GM21526 (cell line): Measurements from ENCODE around the gene TRRAP.
A peak's percentile ranks its signal among the peaks of the same experiment; 100 is the strongest.
"Not testable (repeated sequence)": the region's sequence is repeated elsewhere in the genome, so short reads cannot be mapped to it uniquely, and the experiment has no call there.

Experiments used
- ATAC-seq: cut with Tn5 transposase; IDR thresholded peaks from one replicate; pipeline ENCODE4 v1.9.1; 2021; ENCODE audit warnings: moderate library complexity; ENCODE audit not compliant: unreplicated experiment, low FRiP score

The TRRAP gene

DNA sequence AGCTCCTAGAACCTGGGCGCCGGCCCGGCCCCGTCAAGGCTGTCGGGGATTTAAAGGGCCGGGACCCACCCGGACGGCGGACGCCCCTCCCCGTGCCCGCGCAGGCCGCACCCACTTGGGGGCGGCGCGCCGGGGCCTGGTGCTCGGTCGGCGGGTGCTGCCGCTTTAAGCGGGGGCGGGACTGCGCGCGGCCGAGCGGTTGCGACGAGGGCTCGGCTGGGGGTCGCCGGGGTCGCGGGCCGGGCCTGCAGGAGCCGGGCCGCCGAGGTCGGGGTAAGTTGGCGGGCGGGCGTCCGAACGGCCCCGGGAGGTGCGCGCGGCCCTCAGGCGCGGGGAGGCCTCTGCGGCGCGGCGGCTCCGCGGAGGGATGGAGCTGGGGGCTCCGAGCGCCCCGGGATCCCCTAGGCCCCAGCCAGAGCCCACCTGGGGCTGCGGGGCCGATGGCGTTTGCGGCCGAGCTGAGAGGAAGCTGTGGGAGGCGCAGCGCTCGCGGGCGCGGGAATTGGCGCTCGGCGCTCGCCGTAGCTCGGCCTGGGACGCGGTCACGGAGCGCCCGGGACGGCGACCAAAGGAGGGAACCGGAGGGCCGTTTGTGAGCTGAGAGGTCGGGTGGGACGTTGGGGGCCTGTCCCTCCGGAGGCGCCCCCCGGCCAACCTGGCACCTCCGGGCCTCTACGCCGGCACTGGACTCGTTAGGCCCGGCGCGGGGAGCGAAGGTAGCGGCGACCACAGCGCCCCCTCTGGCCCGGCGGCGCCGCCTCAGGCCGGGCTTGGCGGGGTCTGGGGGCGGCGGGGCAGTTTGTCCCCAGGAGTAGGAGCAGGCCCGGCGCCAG lies at the start of gene TRRAP:
Gene TRRAP (plus strand): TSS at position 168 of the 833 bp plus-strand sequence. CDS start 2,619 bp downstream, outside the sequence.
- peak; percentile 61 for ATAC-seq

DNA sequence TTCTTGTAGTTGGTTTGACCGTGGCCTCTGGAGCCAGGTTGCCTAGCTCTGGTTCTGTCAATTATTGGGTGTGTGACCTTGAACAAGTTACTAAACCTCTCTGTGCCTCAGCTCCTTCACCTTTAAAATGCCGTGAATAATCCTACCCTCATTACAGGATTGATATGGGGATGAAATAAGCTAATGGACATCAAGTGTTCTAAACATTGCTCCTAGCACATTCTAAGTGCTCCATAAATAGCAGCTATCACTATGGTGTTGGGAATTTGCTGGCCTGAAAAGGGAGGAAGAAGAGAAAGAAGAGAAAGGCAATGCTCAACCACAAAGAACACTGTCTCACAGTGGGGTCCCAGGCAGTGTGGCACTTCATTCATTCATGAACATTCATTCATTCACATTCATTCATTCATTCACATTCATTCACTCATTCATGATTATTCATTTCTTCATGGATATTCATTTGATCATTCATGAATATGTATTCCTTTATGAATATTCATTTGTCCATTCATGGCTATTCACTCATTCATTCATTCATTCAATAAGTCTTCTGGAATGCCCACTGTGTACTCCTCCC lies 47.3 kb upstream of the TRRAP start:
- ATAC-seq: no peak

DNA sequence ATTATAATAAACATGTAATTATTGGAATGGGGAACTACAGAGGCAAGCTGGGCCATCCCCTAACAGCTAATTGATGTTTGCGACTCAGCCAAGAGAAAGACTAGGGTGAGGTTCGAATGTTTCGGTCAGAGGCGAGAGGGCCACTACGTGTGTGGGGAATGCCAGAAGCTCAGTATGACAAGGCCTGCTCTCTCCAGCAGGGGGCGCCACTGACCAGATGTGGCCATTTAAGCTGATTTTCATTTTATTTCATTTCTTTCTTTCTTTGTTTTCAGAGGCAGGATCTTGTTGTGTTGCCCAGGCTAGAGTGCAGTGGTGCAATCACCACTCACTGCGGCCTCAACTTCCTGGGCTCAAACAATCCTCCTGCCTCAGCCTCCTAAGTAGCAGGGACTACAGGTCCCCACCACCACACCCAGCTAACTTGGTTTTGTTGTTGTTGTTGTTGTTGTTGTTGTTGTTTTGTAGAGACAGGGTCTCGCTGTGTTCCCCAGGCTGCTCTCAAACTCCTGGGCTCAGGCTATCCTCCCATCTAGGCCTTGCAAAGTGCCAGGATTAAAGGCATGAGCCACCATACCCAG lies 46.6 kb upstream of the TRRAP start:
- ATAC-seq: no peak

- no peak for ATAC-seq
Observed at GRCh38 chr7:98833022-98833421, 45.3 kb upstream of the TRRAP start.

GRCh38 chr7:98834949-98835348 lies 43.4 kb upstream of the TRRAP start:
- ATAC-seq: no peak

DNA sequence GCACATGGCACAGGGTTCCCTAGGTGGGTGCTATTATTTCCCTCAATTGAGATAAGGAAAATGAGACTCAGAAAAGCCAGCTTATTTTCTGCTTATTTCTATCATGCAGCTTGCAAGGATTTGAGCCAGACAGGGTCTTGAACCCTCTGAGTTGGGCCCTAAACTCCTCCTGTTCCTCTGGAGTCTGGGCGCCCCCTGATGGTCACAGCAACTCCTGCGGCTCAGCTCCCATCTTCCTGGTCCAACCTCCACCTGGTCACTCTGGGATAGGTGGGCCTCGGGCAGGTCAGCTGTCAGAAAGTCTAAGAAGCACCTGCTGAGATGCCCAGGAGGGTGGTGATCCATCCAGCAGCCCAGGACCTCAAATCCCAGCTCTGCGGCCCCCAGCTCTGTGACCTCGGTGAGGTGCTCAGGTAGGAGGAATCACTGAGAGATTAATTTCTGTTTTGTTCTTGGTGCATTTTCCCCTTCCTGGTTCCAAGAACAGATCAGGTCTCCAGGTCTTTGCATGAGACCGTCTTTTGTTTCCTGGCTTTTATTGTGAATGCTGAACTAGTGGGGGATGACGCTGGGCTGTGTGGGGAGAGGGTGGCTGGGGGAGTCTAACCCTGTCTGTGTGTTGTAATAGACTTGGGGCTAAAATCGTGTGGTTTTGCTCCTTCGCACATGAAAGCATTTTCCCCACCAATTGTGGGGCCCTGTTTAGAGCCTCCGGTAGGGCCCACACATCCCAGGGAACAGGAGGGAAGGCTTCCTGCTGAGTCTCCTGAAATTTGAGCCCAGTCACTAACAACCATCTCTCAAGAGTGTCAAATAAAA lies 41.3 kb upstream of the TRRAP start:
- no peak for ATAC-seq

DNA sequence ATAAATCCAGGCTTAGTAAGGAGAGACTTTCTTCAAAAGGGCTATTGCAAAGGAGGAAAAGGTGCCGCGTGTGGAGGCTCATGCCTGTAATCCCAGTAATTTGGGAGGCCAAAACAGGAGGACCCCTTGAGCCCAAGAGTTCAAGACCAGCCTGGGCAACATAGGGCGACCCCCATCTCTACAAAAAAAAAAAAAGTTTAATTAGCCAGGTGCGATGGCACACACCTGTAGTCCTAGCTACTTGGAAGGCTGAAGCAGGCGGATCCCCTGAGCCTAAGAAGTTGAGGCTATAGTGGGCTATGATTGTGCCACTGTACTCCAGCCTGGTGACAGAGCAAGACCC lies 40.7 kb upstream of the TRRAP start:
- ATAC-seq: no peak

DNA sequence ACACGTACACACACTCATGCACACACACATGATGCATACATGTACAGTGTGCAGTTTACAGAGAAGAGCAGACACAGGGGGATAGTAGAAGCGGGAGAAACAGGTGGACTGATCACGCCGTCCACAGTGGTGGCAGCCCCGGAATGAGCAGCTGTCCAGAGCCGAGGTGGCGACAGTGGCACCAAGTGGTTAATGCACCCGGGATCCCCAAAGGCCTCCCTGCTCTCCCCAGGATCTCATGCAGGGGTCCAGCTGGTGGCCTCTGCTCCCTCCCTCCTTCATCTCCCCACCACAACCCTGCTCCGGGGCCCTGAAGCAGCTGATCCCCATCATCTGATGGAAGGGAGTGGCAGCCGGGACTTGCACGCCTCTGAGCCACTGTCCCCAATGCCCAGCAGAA lies 38.2 kb upstream of the TRRAP start:
- no peak for ATAC-seq

DNA sequence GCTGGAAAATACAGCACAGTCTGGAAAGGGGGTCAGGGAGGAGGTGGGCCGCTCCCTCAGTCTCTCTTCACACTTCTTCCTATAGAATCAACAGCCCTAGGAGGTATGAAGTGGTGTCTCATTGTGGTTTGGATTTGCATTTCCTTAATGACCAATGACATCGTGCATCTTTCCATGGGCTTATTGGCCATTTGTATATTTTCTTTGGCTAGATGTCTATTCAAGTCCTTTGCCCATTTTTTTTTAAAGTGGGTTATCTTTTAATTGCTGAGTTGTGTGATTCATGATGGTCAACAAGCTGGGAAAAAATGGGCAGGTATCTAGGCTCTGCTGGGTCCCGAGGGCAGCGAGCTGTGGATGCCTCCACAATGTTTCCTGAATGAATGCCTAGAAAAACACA lies 37.6 kb upstream of the TRRAP start:
- no peak for ATAC-seq

- no peak for ATAC-seq
Observed at GRCh38 chr7:98841179-98841997, 36.9 kb upstream of the TRRAP start.

DNA sequence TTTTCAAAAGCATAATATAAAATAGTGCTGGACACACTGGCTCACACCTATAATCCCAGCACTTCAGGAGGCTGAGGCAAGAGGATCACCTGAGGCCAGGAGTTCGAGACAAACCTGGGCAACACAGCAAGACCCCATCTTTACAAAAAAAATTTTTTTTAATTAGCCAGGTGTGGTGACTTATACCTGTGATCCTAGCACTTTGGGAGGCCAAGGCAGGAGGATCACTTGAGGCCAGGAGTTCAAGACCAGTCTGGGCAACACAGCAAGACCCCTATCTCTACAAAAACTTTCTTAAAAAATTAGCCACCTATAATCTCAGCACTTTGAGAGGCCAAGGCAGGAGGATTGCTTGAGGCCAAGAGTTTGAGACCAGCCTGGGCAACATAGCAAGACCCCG lies 35.8 kb upstream of the TRRAP start:
- ATAC-seq: not testable (repeated sequence)

DNA sequence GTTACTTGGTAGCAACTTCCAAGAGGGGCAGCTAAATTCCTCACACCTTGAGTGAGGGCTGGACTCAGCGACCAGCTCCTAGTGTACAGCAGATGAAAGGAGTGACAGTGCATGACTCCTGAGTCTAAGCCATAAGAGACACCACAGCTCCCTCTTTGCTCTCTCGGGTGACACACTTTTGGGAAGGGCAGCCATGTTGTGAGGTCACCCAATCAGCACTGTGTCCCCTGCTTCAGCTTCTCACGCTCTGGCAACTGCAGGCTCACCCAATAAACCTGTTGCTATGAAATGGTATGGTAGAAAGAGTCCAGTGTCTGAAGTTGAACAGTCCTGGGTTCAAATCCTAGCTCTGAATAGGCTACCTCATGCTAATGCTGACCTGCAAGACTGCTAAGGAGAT lies 29.4 kb upstream of the TRRAP start:
- ATAC-seq: no peak

DNA sequence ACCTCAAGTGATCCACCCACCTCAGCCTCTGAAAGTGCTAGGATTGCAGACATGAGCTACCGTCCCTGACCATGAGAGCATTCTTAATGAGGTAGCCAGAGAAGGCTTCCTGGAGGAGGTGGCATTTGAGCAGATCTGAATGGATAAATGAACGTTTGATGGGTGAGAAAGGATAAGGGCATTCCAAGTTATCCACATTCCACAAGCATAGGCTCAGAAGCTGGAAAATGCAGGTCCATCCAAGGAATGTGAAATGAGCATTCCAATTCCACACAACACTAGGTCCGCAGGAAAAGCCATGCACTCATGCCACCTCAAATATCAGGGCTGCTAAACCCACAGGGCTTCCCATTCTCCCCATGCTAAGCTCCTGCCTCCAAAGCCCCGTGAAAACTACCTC lies 25.5 kb upstream of the TRRAP start:
- ATAC-seq: no peak

DNA sequence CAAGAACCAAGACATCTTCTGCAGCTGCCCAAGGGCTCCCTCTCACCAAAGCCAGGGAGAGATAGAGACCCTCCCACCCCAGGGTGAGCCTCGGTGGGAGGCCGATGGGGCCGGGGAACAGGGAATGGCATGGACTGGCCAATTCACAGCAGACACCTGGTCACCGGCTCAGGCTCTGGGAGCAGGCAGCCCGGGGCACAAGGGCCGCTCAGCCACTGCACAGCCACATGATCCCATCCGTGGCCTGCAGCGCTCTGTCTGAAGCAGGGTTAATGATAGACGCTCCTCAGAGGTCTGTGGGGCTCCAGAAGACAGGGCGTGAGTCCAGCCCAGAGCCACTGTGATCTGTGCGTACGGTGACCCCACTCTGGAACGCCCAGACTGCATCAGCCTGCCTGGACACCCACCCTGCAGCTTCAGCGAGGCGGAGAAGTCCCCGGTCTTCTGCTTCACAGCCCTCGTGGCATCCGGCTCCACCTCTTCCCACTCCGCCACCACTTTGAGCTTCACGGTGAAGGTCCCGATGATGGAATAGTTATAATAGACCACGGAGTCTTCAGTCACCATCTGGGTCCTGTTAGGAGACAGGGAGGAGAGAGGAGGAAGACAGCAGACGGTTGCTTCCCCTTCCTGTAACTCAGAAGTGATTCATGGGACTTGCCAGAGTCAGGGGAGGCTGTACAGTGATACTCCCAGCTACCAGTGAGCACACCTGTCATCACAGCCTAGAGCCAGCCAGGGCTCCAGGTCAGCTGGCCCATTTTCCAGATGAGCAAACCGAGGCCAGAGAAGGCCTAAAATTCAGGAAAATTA lies 22.5 kb upstream of the TRRAP start:
- no peak for ATAC-seq

DNA sequence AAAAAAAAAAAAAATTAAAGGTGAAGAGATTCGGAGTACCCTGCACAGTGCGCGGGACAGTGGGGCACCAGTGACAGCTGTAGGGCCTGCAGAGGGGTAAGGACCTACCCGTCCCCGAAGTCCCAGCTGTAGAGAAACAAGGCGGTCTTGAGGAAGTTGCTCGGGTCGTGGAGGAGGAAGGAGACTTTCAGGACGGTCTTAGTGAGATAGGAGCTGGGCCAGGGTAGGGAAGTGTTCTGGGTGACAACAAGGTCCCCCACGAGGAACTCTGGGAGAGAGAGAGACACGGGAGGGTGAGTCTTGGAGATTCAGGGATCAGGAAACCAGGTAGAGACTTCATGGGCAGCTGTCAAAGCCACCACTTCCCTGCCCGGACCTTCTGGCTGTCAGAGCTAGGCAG lies 18.3 kb upstream of the TRRAP start:
- no peak for ATAC-seq

DNA sequence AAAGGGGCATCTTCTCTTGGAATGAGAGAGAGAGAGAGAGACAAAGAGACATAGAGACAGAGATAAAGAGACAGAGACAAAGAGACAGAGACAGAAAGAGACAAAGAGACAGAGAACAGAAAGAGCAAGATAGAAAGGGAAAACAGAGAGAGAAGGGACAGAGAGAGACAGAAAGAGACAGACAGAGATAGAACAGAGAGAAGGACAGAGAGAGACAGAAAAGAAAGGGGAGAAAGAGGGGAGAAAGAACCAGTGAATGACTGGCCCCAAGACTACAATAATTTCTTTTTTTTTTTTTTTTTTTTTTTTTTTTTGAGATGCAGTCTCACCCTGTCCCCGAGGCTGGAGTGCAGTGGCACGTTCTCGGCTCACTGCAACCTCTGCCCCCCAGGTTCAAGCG lies 16.1 kb upstream of the TRRAP start:
- no peak for ATAC-seq

DNA sequence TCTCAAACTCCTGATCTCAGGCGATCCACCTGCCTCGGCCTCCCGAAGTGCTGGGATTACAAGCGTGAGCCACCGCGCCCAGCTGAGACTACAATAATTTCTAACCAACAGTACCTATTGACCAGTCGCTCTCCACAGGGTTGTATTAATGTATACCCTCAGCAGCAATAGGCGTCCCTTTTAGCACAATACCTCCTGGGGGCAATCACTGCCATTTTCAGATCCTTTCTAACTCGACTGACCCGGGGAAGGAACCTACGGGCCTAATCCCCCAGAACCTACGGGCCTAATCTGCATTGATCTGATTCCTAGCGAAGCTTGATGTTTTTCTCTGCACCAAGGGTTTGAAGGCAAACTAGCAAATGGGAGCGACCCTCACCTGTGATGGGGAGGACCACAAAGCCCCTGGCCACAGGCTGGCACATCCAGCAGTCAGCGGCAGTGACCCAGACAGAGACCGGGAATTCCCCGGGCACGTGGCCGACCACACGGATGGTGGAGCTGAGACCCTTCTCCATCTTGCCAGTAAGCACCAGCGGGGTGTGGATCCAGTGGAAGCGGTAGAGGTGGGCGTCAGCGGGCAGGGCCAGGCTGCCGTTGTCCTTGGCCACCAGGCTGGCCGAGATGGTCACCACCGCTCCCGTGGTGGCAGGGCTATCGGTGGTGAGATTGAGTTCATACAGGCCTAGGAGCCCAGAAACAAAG lies 15.5 kb upstream of the TRRAP start:
- ATAC-seq: no peak

DNA sequence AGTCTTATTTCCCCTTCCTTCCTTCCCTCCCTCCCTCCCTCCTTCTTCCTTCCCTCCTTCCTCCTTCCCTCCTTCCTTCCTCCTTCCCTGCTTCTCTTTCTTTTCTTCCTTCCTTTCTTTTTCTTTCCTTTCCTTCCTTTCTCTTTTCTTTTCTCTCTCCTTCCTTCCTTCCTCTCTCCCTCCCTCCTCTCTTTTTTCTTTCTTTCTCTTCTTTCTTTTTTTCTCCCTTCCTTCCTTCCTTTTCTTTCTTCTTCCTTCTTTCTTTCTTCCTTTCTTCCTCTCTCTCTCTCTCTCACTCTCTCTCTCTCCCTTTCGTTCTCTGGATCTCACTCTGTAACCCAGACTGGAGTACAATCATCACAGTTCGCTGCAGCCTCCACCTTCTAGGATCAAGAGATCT lies 14.7 kb upstream of the TRRAP start:
- ATAC-seq: no peak
